Neural progenitor cell (in vitro differentiated cells): ENCODE data around the gene CCDC171. TPM values are rescaled to one million over a fixed set of nuclear protein-coding genes. Genes with fewer than 3 reads are reported as not detected.

ENCODE experiments used
- DNase-seq: peaks from one replicate; pipeline ENCODE4 v3.0.0-alpha.2; 2016; ENCODE audit warnings: low spot score
- H2AFZ ChIP-seq: fragments of 200-600 bp; sonication (generic); replicated peaks from 2 replicates; pipeline ENCODE4 v1.6.1; 2016; ENCODE audit warnings: antibody characterized with exemption
- H3F3A ChIP-seq: fragments of 200-600 bp; sonication (generic); 2 replicates; pipeline ENCODE4 v1.6.1; 2016; ENCODE audit warnings: antibody characterized with exemption, low read depth
- H3K27ac ChIP-seq: fragments of 200-600 bp; sonication (generic); 2 replicates; pipeline ENCODE4 v1.5.1; 2016; ENCODE audit warnings: mild to moderate bottlenecking
- H3K27me3 ChIP-seq: fragments of 200-600 bp; sonication (generic); 2 replicates; pipeline ENCODE4 v1.6.1; 2016; ENCODE audit warnings: mild to moderate bottlenecking, moderate library complexity
- H3K36me3 ChIP-seq: fragments of 200-600 bp; sonication (generic); 2 replicates; pipeline ENCODE4 v1.5.1; 2016
- H3K4me1 ChIP-seq: fragments of 200-600 bp; sonication (generic); 2 replicates; pipeline ENCODE4 v1.6.1; 2016; ENCODE audit warnings: mixed run types
- H3K4me2 ChIP-seq: fragments of 200-600 bp; sonication (generic); 2 replicates; pipeline ENCODE4 v1.6.1; 2016
- H3K4me3 ChIP-seq: fragments of 200-600 bp; sonication (generic); 2 replicates; pipeline ENCODE4 v1.5.1; 2016
- H3K79me2 ChIP-seq: fragments of 200-600 bp; sonication (generic); 2 replicates; pipeline ENCODE4 v1.6.1; 2016; ENCODE audit warnings: low read depth
- H3K9ac ChIP-seq: fragments of 200-600 bp; sonication (generic); 2 replicates; pipeline ENCODE4 v1.6.1; 2016
- H3K9me3 ChIP-seq: fragments of 200-600 bp; sonication (generic); 2 replicates; pipeline ENCODE4 v1.5.1; 2016; ENCODE audit warnings: low read depth
- H4K20me1 ChIP-seq: fragments of 200-600 bp; sonication (generic); 2 replicates; pipeline ENCODE4 v1.6.1; 2016; ENCODE audit warnings: low read depth
- H3K27ac Mint-ChIP-seq: 3 replicates; pipeline ENCODE4 v1.8.0; 2021; ENCODE audit warnings: mixed read lengths
- H3K27me3 Mint-ChIP-seq: 2 replicates; pipeline ENCODE4 v1.8.0; 2022; ENCODE audit warnings: low read depth, mild to moderate bottlenecking, inconsistent platforms, moderate library complexity, mixed read lengths; ENCODE audit not compliant: insufficient read depth
- H3K36me3 Mint-ChIP-seq: 3 replicates; pipeline ENCODE4 v1.8.0; 2021; ENCODE audit warnings: mixed read lengths
- H3K4me1 Mint-ChIP-seq: 3 replicates; pipeline ENCODE4 v1.8.0; 2021; ENCODE audit warnings: mixed read lengths
- H3K4me3 Mint-ChIP-seq: 3 replicates; pipeline ENCODE4 v1.8.0; 2021; ENCODE audit warnings: mild to moderate bottlenecking, moderate library complexity, mixed read lengths
- H3K9me3 Mint-ChIP-seq: 3 replicates; pipeline ENCODE4 v1.8.0; 2020; ENCODE audit warnings: mixed read lengths
- CTCF ChIP-seq: fragments of 200-600 bp; sonication (generic); IDR thresholded peaks from 2 replicates; pipeline ENCODE4 v1.5.1; 2017; ENCODE audit warnings: antibody characterized with exemption, mild to moderate bottlenecking
- EZH2 ChIP-seq: fragments of 200-600 bp; sonication (generic); IDR thresholded peaks from 2 replicates; pipeline ENCODE4 v1.6.1; 2017; ENCODE audit warnings: antibody characterized with exemption, mild to moderate bottlenecking, moderate library complexity
- EZH2phosphoT487 ChIP-seq: fragments of 200-600 bp; sonication (generic); IDR thresholded peaks from 2 replicates; pipeline ENCODE4 v1.6.1; 2017; ENCODE audit warnings: antibody characterized with exemption
- total RNA-seq: library from RNA; depleted of rRNA; stranded (reverse); fragments of >200 nt; gene quantifications from 2 replicates; pipeline ENCODE4 v1.2.3, GENCODE V29; 2015; ENCODE audit warnings: low replicate concordance

The CCDC171 gene
- total RNA-seq, 1 donor from 2014 or later, result 9.3 TPM

- no peak overlapping the region for H3K27ac Mint-ChIP-seq
- H3K9me3 Mint-ChIP-seq, result no peaks in the 10 kb centered on the region
- no peaks in the 10 kb centered on the region for H3K4me1 Mint-ChIP-seq
- no peaks in the 10 kb centered on the region for H3K9me3 ChIP-seq
- no peaks in the 10 kb centered on the region for H3K79me2 ChIP-seq
- H4K20me1 ChIP-seq, result no peaks in the 10 kb centered on the region
- no peaks in the 10 kb centered on the region for H3K36me3 Mint-ChIP-seq
- no peak overlapping the region for H3K4me3 Mint-ChIP-seq
- H2AFZ ChIP-seq, result no peak overlapping the region
- H3K4me2 ChIP-seq, result no peak overlapping the region
- H3K27ac ChIP-seq, result no peak overlapping the region
- H3K27me3 Mint-ChIP-seq, result no peaks in the 10 kb centered on the region
- no peak for TF ChIP-seq CTCF
- no peak for TF ChIP-seq EZH2phosphoT487
- no peak for TF ChIP-seq EZH2
- no peaks in the 10 kb centered on the region for H3K36me3 ChIP-seq
- H3F3A ChIP-seq, result no peaks in the 10 kb centered on the region
- H3K27me3 ChIP-seq, result no peaks in the 10 kb centered on the region
- no peak overlapping the region for H3K9ac ChIP-seq
- H3K4me1 ChIP-seq, result no peaks in the 10 kb centered on the region
- no peak overlapping the region for H3K4me3 ChIP-seq
- DNase-seq, result no peak
Observed at GRCh38 chr9:15882883-15883282, 330.0 kb downstream of the CCDC171 start.

- no peaks in the 10 kb centered on the region for H4K20me1 ChIP-seq
- no peaks in the 10 kb centered on the region for H3K27me3 ChIP-seq
- H3K9me3 ChIP-seq, result no peaks in the 10 kb centered on the region
- TF ChIP-seq EZH2phosphoT487, result no peak
- no peak for TF ChIP-seq CTCF
- TF ChIP-seq EZH2, result no peak
- no peaks in the 10 kb centered on the region for H3K36me3 Mint-ChIP-seq
- no peak overlapping the region for H3K4me3 Mint-ChIP-seq
- DNase-seq, result no peak
- H3F3A ChIP-seq, result no peaks in the 10 kb centered on the region
- H3K4me3 ChIP-seq, result no peak overlapping the region
- no peaks in the 10 kb centered on the region for H3K27me3 Mint-ChIP-seq
- H3K36me3 ChIP-seq, result no peaks in the 10 kb centered on the region
- no peak overlapping the region for H3K4me2 ChIP-seq
- no peak overlapping the region for H3K9ac ChIP-seq
- no peak overlapping the region for H3K27ac Mint-ChIP-seq
- H3K79me2 ChIP-seq, result no peaks in the 10 kb centered on the region
- H3K4me1 Mint-ChIP-seq, result no peaks in the 10 kb centered on the region
- H3K4me1 ChIP-seq, result no peaks in the 10 kb centered on the region
- no peaks in the 10 kb centered on the region for H3K9me3 Mint-ChIP-seq
- no peak overlapping the region for H3K27ac ChIP-seq
- H2AFZ ChIP-seq, result no peak overlapping the region
Observed at GRCh38 chr9:15885464-15885863, 332.6 kb downstream of the CCDC171 start.

GRCh38 chr9:15889555-15889954, 336.7 kb downstream of the CCDC171 start:
- H3K9me3 ChIP-seq, result no peaks in the 10 kb centered on the region
- no peaks in the 10 kb centered on the region for H3K36me3 ChIP-seq
- H3K4me1 ChIP-seq, result peaks cover 12% of the 10 kb centered on the region
- no peaks in the 10 kb centered on the region for H3K4me1 Mint-ChIP-seq
- no peaks in the 10 kb centered on the region for H3F3A ChIP-seq
- no peak overlapping the region for H3K9ac ChIP-seq
- H3K4me3 ChIP-seq, result no peak overlapping the region
- TF ChIP-seq CTCF (no peak), EZH2phosphoT487 (no peak)
- no peaks in the 10 kb centered on the region for H4K20me1 ChIP-seq
- no peak for DNase-seq
- H3K9me3 Mint-ChIP-seq, result peaks cover 9% of the 10 kb centered on the region
- H3K27ac ChIP-seq, result no peak overlapping the region
- no peak overlapping the region for H3K27ac Mint-ChIP-seq
- H3K27me3 ChIP-seq, result no peaks in the 10 kb centered on the region
- H3K79me2 ChIP-seq, result no peaks in the 10 kb centered on the region
- no peak overlapping the region for H2AFZ ChIP-seq
- H3K36me3 Mint-ChIP-seq, result peaks cover 6% of the 10 kb centered on the region
- no peak overlapping the region for H3K4me3 Mint-ChIP-seq
- H3K4me2 ChIP-seq, result no peak overlapping the region
- H3K27me3 Mint-ChIP-seq, result no peaks in the 10 kb centered on the region

- DNase-seq, result no peak
- peaks cover 24% of the 10 kb centered on the region for H3K9me3 Mint-ChIP-seq
- Histone ChIP-seq H3K27ac (no peak overlapping the region), H3K4me2 (no peak overlapping the region), H4K20me1 (no peaks in the 10 kb centered on the region), H3K4me1 (no peaks in the 10 kb centered on the region), H3K27me3 (no peaks in the 10 kb centered on the region), H3K9ac (no peak overlapping the region), H3K4me3 (no peak overlapping the region), H3K36me3 (no peaks in the 10 kb centered on the region), H3F3A (no peaks in the 10 kb centered on the region), H3K9me3 (no peaks in the 10 kb centered on the region), H3K79me2 (no peaks in the 10 kb centered on the region), H2AFZ (no peak overlapping the region)
- H3K27ac Mint-ChIP-seq, result no peak overlapping the region
- no peaks in the 10 kb centered on the region for H3K4me1 Mint-ChIP-seq
- TF ChIP-seq EZH2phosphoT487, result no peak
- TF ChIP-seq EZH2, result no peak
- no peak for TF ChIP-seq CTCF
- no peaks in the 10 kb centered on the region for H3K27me3 Mint-ChIP-seq
- H3K4me3 Mint-ChIP-seq, result no peak overlapping the region
- H3K36me3 Mint-ChIP-seq, result peaks cover 2% of the 10 kb centered on the region
Observed at GRCh38 chr9:15901572-15901971, 348.7 kb downstream of the CCDC171 start.
